HTR-8/SVneo (cell line): ENCODE results near the gene IGSF8.

ENCODE experiments used
- DNase-seq: peaks from one replicate; pipeline ENCODE4 v3.0.0; 2011; ENCODE audit warnings: low spot score, mixed read lengths; ENCODE audit not compliant: insufficient read length
- FAIRE-seq: peaks from 2 replicates; lab custom pipeline; 2011; peaks lifted over from hg19 to GRCh38; lab: Jason Lieb, UNC

IGSF8 gene

DNA sequence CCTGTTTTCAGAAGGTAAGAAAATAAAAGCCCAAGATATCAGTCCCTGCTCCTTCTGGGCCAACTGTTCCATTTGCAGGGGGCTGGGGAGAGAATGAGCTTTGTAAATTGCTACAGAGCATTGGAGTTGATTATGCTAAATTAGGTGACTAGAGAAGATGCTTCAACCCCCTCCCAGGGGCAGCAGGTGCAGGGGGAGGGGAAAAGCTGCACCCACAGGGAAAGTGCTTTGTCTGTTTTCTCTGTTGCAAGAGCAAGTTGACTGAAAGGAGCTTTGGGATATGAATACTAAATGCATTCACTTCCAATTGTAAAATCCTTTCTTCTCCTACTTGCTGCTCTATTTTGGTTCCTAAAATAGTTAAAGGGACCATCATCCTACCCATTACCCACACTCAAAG is 50.1 kb downstream of the IGSF8 start:
- no peak for DNase-seq
- FAIRE-seq = no peak

DNA sequence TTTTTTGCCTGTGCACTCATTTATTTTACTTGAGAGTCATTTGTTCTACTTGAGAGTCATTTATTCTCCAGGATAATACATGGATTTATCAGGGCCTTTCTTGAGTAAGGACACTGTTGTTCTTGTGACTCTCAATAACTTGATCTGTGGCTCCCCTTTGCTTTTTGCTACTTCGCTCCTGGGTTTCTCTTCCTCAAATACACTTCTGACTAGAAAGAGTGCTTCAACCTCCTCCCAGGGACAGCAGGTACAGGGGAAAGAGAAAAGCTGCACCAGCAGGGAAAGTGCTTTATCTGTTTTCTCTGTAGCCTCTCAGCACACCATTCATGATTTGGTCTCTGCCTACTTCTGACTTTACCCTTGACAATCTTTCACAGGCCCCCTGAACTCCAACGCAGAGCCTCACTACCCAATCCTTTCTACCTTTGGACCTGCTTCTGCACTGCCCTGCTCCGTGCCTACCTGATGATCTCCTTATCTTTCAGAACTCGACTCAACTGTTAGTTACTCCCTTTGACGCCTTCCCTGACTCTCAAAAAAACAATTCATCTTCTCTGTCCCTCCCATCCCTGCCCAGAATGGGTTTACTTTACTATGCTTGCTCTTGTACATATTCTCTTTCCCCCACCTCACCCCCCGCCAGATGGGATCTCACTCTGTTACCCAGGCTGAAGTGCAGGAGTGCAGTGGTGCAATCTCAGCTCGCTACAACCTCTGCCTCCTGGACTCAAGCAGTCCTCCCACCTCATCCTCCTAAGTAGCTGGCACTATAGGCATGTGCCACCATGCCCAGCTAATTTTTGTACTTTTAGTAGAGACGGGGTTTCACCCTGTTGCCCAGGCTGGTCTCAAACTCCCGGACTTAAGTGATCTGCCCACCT is 51.1 kb downstream of the IGSF8 start:
- DNase-seq (no peak), FAIRE-seq (no peak)

DNA sequence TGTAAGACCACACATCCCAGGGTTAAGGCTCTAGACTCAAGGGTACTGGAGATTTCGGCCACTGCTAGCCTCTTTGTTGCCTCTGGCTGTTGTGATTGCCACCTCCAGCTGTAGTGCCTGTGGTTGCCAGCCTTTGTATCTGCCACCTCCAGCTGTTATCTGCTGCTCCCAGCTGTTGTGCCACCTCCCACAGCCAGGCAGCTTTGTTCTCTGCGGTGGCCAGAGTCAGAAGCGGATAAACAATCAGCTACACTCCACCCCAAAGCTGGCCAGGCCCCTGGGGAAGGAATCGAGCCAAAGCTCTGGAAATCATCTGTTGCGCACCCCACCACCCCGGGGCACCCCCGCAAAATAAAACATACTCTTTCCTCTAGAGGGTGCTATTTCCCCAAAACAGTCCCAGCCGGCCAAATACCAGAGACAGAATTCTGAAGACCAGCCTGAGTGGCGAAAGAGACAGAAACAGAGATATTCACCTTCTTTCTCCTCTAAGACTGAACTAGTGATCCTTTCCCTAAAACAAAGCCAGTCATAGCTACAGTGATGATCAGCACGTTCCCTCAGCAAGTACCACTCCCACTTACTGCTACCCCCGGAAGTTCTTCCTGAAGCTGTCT is 51.8 kb downstream of the IGSF8 start:
- FAIRE-seq = no peak
- peak; percentile 50 for DNase-seq

DNA sequence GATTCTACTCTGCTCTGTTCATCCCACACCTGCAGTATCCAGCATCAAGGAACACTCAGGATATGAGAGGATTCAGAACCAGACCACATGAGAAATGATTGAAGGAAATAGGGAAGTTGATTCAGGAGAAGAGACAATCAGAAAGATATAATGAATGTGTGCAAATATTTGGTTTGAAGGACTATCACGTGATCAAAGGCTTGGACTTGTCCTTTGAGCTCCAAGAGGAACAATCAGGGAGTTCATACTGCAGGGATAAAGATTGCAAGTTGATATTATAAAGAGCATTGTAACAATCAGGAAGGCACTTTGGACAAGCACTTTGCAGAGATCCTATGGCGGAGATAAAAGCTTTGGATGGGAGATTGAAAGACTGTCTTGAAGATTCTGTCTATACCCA is 52.8 kb downstream of the IGSF8 start:
- DNase-seq (no peak), FAIRE-seq (no peak)

DNA sequence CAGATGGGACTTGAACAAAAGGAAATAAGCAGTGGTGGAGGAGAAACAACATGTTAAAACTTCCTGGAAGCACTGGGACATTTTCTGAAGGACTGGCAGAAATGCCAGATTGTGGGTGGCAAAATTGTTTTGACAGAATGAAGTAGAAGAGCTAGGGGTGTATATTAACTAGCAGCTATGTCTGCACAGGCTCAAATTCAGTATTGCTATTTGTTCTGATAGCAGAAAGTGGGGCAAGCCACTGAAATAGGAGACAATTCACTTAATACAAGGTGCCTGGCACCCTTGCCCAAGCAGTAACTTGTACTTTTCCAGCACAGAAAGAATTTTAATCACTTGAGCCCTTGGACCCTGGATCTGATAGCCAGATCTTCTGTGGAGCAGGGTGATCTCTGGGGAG is 54.9 kb downstream of the IGSF8 start:
- DNase-seq = no peak
- FAIRE-seq = no peak
